Adrenal gland (tissue), 5 donors: ENCODE measurements around the gene PRG2.

ENCODE experiments used
- CTCF ChIP-seq, 6 experiments: fragments of 450-650 bp in 4 of 6; fragments of 200-600 bp in 2 of 6; sonication (generic) in 1 of 6; IDR thresholded peaks; 1 replicate in 5 of 6; 2 replicates in 1 of 6; pipeline versions ENCODE4 v1.5.1 to v1.8.0; 2016 to 2021; ENCODE audit warnings: antibody characterized with exemption in 6 of 6, mild to moderate bottlenecking in 2 of 6, moderate library complexity in 1 of 6
- POLR2A ChIP-seq, 2 donors: fragments of 450-650 bp; IDR thresholded peaks; one replicate each; pipeline ENCODE4 v1.6.1; 2017; ENCODE audit warnings: antibody characterized with exemption in 2 of 2, mild to moderate bottlenecking in 2 of 2, moderate library complexity in 1 of 2
- donor health status: DM: no; HTN: no; CAD: no.

GRCh38 chr11:57353446-57353845 is 37.0 kb downstream of the PRG2 start:
- no peak for TF ChIP-seq POLR2A (IDR thresholded peaks at IDR 0.05)
- TF ChIP-seq CTCF (IDR thresholded peaks at IDR 0.05), result no peak
